ENCODE data around the gene CLEC10A. TPM values are rescaled to one million over a fixed set of nuclear protein-coding genes. Genes with fewer than 3 reads are reported as not detected.

Gene CLEC10A
- total and polyA plus RNA-seq, 5 experiments from 2014 or later: 0.13 to 0.93 (median 0.49) TPM; not detected in 2

DNA sequence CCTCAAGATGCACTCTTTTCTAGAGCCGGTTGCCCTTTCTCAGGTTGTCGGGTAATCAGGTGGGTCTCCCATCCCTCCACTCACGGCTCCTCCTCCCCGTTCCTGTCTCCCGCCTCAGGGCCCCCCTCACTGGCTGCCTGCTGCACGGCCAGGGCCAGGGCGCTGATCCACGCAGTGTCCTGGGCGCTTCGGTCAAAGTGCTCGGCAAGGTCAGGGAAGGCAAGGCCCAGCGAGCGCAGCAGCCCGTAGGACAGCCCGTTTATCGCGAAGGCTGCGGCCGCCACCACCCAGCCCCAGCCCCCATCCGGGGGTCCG lies 36.9 kb downstream of the CLEC10A start:
- H3K4me3 Mint-ChIP-seq: peak overlapping the region; percentile 74 to 91 (median 84)
- H3K36me3 Mint-ChIP-seq: no peaks in the 10 kb centered on the region
- H3K9me3 Mint-ChIP-seq: no peaks in the 10 kb centered on the region
- POLR2A ChIA-PET: interaction anchor here (0.8 to 7.1 kb wide), 7 partner anchors 7 to 442 kb away, joined by 3 to 83 read pairs (median 3); partner anchors contain the start of gene SLC16A13
- peaks cover 0 to 2% (median 0%) of the 10 kb centered on the region in 5 donors for H3K27me3 Mint-ChIP-seq
- peaks cover 27 to 56% (median 53%) of the 10 kb centered on the region in 4 donors for H3K4me1 Mint-ChIP-seq
- DNase-seq (no peak), ATAC-seq (peak in 1 of 2 donors; percentile 10)
- H3K27ac Mint-ChIP-seq: peak overlapping the region in 9 of 10 donors; percentile 53 to 95 (median 74)

DNA sequence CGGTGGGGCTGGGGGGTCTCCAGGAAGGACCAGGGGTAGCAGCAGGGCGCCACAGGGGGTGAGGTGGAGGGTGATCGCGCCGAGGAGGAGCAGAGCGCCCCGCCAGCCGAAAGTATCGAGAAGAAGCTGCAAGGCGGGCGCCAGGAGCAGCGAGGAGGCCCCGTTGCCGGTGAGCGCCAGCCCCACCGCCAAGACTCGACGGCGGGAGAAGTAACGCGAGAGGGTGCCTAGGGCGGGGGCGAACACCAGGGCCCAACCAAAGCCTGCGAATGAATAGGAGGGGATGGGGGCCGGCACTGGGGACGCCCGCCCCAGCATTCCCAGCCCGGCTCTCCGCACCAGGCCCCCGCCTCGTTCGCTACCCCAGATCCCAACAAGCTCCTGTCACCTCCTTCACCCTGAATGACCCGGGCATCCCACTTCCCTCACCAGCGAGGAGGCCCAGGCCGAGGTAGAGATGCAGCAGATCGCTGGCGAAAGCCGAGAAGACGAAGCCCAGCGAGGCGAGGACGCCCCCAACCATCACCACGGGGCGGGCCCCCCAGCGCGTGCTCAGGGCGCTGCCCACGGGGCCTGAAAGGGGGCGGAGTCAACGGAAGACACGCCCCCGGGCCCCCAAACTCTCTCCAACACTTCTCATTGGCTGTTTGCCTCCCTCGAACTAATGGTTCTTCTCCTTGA lies 37.4 kb downstream of the CLEC10A start:
- DNase-seq: peak; percentile 31 to 73 (median 57)
- H3K4me1 Mint-ChIP-seq: peaks cover 27 to 58% (median 57%) of the 10 kb centered on the region in 4 donors

DNA sequence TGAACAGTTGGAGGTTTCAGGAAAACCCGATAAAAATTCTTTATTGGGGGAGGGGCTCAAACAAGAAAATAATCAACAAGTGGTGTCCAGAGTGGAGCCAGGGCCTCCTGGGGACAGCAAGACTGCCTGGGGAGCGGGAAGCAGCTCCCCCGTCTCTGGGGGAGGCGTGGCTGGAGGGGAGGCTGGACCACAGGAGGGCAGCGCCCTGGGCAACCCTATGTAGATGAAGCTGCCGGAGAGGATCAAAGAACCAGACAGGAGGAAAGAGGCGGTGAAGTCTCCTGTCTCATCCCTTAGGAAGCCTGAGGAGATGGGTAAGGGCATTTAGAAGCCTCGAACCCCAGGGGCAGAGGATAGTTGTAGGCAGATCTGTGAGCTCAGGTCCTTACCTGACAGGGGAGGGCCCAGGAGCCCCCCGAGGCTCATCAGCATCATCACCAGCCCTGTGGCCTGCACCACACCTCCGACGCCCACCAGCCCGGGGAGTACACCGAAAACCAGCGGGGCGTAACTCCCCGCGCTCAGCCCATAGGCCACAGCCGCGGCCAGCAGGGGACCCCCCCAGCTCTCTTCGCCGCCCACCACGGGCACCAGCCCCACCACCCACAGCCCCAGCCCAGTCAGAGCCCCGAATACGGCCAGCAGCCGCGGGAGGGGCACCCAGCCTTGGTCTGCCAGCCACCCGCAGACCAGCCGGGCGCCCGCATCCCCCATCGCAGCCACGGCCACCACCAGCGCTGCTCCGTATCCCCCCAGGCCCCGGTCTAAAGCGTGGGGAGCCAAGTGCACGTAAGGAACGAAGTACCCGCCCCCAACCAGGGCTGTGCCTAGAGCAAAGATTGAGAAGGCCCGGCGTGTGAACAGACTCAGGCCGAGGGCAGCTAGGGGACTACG lies 38.2 kb downstream of the CLEC10A start:
- Mint-ChIP-seq H3K27me3 (peaks cover 0 to 2% (median 0%) of the 10 kb centered on the region in 5 donors), H3K4me3 (peak overlapping the region; percentile 74 to 91 (median 84)), H3K27ac (peak overlapping the region; percentile 70 to 98 (median 93)), H3K4me1 (peaks cover 27 to 59% (median 53%) of the 10 kb centered on the region in 4 donors), H3K9me3 (no peaks in the 10 kb centered on the region), H3K36me3 (no peaks in the 10 kb centered on the region)
- ATAC-seq: peak; percentile 37 to 41
- POLR2A ChIA-PET: interaction anchor here (0.6 to 7.1 kb wide), 8 partner anchors 20 to 1197 kb away, joined by 3 to 83 read pairs (median 4); a partner anchor contains a TSS
- DNase-seq: peak in 2 of 10 donors; percentile 35 to 40

More for the DNA sequence above, 37.4 kb downstream of the CLEC10A start:
- Mint-ChIP-seq H3K4me3 (peak overlapping the region; percentile 74 to 91 (median 84)), H3K36me3 (no peaks in the 10 kb centered on the region), H3K27ac (peak overlapping the region; percentile 63 to 98 (median 93)), H3K9me3 (no peaks in the 10 kb centered on the region), H3K27me3 (peaks cover 0 to 2% (median 0%) of the 10 kb centered on the region in 5 donors)
- POLR2A ChIA-PET: interaction anchor here (0.8 to 7.1 kb wide), 10 partner anchors 7 to 443 kb away, joined by 3 to 83 read pairs (median 3); partner anchors contain the start of gene SLC16A13
- peak; percentile 35 to 49 for ATAC-seq

DNA sequence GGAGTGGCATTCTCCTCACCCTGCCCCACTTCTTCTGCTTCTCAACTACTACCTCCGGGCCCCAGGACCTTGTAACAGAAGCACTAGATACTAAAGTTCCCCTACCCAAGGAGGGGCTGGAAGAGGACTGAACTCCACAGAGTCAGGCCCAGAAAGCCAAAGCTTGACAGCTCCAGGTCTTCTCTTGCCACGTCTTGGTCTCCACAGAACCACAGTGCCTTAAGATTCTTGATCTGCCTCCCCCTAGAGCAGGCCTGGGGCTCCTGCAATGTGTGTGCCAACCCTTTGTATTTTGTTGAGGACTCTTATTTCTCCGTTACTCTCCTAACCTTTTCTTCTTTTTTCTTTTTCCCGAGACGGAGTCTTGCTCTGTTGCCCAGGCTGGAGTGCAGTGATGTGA lies 40.2 kb downstream of the CLEC10A start:
- Mint-ChIP-seq H3K4me3 (peak overlapping the region in 4 of 10 donors; percentile 4 to 45 (median 27)), H3K9me3 (no peaks in the 10 kb centered on the region), H3K27ac (peak overlapping the region in 9 of 10 donors; percentile 26 to 89 (median 81)), H3K4me1 (peaks cover 33 to 61% (median 58%) of the 10 kb centered on the region in 4 donors), H3K36me3 (no peaks in the 10 kb centered on the region), H3K27me3 (no peaks in the 10 kb centered on the region)
- POLR2A ChIA-PET: interaction anchor here (0.7 to 1.4 kb wide), 3 partner anchors 20 to 649 kb away, joined by 3 to 7 read pairs (median 6); partner anchors contain the start of gene RNASEK
- DNase-seq: peak in 1 of 10 donors; percentile 10
- ATAC-seq: no peak

DNA sequence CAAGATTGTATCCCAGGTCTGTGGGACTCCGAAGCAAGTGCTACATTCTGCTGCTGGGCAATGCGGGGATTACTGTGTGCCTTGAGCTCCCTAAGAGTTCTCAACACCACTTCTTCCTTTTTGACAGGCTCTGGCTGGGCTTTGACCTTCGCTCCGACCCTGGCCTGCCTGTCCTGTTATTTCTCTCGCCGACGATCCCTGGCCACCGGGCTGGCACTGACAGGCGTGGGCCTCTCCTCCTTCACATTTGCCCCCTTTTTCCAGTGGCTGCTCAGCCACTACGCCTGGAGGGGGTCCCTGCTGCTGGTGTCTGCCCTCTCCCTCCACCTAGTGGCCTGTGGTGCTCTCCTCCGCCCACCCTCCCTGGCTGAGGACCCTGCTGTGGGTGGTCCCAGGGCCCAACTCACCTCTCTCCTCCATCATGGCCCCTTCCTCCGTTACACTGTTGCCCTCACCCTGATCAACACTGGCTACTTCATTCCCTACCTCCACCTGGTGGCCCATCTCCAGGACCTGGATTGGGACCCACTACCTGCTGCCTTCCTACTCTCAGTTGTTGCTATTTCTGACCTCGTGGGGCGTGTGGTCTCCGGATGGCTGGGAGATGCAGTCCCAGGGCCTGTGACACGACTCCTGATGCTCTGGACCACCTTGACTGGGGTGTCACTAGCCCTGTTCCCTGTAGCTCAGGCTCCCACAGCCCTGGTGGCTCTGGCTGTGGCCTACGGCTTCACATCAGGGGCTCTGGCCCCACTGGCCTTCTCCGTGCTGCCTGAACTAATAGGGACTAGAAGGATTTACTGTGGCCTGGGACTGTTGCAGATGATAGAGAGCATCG lies 41.8 kb downstream of the CLEC10A start:
- Mint-ChIP-seq H3K36me3 (peaks cover 0 to 1% (median 0%) of the 10 kb centered on the region in 3 donors), H3K4me3 (peak overlapping the region in 7 of 10 donors; percentile 2 to 69 (median 50)), H3K27me3 (no peaks in the 10 kb centered on the region), H3K9me3 (no peaks in the 10 kb centered on the region), H3K27ac (peak overlapping the region in 5 of 10 donors; percentile 33 to 86 (median 54)), H3K4me1 (peaks cover 32 to 72% (median 61%) of the 10 kb centered on the region in 4 donors)
- ATAC-seq (no peak), DNase-seq (no peak)
- POLR2A ChIA-PET: interaction anchor here (0.6 to 3.4 kb wide), 4 partner anchors 16 to 279 kb away, joined by 4 to 81 read pairs (median 6); partner anchors contain the start of genes BCL6B and RNASEK

DNA sequence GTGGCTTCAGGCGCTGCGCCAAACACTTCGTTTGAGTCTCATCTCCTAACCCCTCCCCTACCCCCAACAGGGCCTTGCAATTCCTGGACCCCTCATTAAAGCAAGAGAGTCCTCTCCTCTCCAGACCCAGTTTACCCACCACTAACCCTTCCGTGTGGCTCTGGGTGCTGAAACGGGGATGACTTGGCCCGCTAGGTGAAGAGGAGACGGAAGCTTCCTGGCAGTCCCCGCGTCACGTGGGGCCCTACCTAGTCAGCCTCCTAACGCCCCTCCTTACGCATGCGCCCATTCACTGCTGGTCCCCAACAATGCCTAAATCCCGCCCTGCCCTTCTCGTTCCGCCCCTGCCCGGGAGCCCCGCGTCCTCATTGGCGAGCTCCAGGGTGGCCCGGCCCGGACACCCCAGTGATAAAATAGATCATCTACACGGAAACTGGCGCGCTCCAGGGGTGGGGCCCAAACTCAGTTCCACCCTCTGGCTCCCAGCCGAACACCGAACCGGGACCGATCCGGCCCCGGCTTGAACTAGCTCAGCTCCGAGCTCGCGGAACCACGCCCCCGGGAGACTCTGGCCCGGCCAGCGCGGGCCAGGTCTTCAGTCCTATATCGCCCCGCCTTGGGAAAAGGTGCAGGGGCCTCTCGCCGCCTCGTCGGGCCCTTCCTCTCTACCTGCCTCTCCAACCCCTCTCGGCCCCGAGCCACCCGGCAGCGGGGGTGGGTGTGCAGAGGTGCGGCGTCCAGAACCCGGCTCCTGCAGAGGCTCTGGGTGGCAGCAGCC lies 44.3 kb downstream of the CLEC10A start, which contains the start of gene SLC16A13:
SLC16A13 (plus strand) TSS at position 425 of the 778 bp plus-strand sequence. CDS start 368 bp downstream, outside the sequence.
- ATAC-seq (peak; percentile 88 to 91), DNase-seq (peak; percentile 93 to 99 (median 96))
- Mint-ChIP-seq H3K4me1 (peaks cover 30 to 71% (median 67%) of the 10 kb centered on the region in 4 donors), H3K27me3 (no peaks in the 10 kb centered on the region), H3K9me3 (no peaks in the 10 kb centered on the region), H3K4me3 (peak within 1 kb of the TSS; percentile 91 to 97 (median 94)), H3K36me3 (peaks cover 0 to 1% (median 0%) of the 10 kb centered on the region in 3 donors), H3K27ac (peak within 1 kb of the TSS; percentile 97 to 99 (median 98))
- POLR2A ChIA-PET: interaction anchor here (0.7 to 3.4 kb wide), 20 partner anchors 10 to 1451 kb away, joined by 3 to 81 read pairs (median 4); partner anchors contain the start of genes ASGR1, BCL6B, C17orf100 and FXR2

DNA sequence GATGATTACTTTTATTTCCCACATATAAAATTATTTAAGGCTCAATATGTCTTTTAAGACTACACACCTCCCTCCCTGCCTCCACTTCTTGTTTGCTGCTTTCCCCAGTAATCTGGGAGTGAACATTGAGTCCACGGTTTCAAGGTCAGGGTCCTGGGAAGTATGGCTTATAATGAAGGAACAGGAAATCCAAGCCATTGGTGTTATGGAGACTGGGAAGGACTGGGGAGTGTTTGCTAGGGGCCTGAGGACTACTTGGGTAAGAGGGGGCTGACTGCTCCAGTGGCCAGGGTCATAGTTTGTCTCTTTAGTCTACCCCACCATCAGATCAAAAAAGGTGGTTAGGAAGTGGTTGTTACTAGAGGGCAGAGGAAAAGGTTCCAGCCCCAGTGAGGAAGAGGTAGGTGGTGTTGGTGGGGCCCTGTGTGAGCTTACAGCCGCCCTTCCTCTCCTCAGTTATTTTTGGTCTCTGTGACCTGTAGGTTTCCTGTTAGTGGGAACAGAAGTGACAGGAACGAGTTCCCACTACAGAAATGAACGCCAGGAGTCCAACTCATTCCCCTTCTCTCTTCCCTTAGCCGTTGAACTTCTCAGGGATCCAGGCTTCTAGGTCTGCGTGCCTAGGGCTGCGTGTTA lies 45.0 kb downstream of the CLEC10A start:
- Mint-ChIP-seq H3K9me3 (no peaks in the 10 kb centered on the region), H3K27ac (peak overlapping the region; percentile 97 to 99 (median 98)), H3K36me3 (peaks cover 0 to 1% (median 0%) of the 10 kb centered on the region in 3 donors), H3K4me1 (peaks cover 36 to 78% (median 71%) of the 10 kb centered on the region in 4 donors), H3K27me3 (no peaks in the 10 kb centered on the region), H3K4me3 (peak overlapping the region; percentile 91 to 97 (median 94))
- POLR2A ChIA-PET: interaction anchor here (0.7 to 3.4 kb wide), 19 partner anchors 10 to 1451 kb away, joined by 3 to 81 read pairs (median 4); partner anchors contain the start of genes ASGR1, BCL6B, C17orf100 and FXR2
- ATAC-seq (peak; percentile 50 to 54), DNase-seq (peak in 6 of 10 donors; percentile 32 to 68 (median 54))

DNA sequence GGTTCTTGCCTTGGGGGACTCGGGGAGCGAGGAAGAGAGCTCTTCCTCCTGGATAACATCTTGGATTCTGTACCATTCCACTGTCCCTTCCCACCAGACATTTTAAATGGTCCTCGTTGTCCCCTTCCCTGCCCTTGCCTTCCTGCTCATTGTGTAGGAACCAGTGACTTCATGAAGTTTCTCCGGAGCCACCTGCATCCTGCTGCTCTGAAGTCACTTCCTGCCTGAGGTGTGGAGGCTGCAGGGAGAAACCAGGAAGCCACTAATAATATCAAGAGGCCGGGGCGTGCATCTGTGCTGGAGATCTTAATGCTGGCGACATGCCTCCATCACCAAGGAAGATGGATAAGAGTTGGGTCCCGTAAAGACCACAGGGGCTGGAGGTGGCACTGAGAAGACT lies 50.4 kb downstream of the CLEC10A start:
- H3K9me3 Mint-ChIP-seq: no peaks in the 10 kb centered on the region
- H3K27me3 Mint-ChIP-seq: no peaks in the 10 kb centered on the region
- H3K36me3 Mint-ChIP-seq: peaks cover 0 to 1% (median 0%) of the 10 kb centered on the region in 3 donors
- POLR2A ChIA-PET: interaction anchor here (0.6 kb wide), 1 partner anchor 13 kb away, joined by 3 read pairs; no protein-coding TSS in a partner anchor
- DNase-seq (peak in 2 of 10 donors; percentile 30 to 38), ATAC-seq (peak; percentile 56 to 68)
- peak overlapping the region; percentile 73 to 91 (median 79) for H3K27ac Mint-ChIP-seq
- peaks cover 28 to 53% (median 51%) of the 10 kb centered on the region in 4 donors for H3K4me1 Mint-ChIP-seq
- peak overlapping the region; percentile 49 to 84 (median 74) for H3K4me3 Mint-ChIP-seq

DNA sequence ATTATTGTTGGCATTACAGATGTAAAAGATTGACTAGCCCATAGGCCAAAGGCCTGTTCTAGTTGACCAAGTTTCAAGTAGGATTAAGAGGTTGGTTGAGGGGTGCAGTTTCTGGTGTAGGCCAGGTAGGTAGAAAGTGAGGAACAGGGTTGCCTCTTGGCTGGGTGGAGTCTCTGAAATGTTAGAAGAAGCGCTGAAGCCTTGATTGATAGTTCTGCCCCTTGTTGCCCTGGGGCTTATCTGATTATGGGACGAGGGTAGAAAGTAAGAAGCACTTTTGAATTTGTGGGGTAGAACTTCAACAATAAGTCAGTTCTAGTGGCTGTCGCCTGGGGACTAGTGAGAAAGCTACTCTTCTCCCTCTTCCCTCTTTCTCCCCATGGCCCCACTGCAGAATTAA lies 51.0 kb downstream of the CLEC10A start:
- H3K9me3 Mint-ChIP-seq: no peaks in the 10 kb centered on the region
- no peaks in the 10 kb centered on the region for H3K27me3 Mint-ChIP-seq

DNA sequence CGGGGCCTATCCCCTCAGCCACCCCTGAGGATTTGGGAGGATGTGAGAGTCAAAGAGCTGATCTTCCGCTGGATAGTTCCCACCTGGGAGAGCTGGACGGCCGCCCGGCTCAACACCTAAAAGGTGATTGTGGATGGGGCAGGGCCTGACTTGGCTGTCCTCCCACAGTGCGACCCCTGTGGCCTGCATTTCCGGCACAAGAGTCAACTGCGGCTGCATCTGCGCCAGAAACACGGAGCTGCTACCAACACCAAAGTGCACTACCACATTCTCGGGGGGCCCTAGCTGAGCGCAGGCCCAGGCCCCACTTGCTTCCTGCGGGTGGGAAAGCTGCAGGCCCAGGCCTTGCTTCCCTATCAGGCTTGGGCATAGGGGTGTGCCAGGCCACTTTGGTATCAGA lies 52.7 kb downstream of the CLEC10A start:
- POLR2A ChIA-PET: interaction anchor here (3.0 to 10.3 kb wide), 2 partner anchors 9 to 11 kb away, joined by 9 to 81 read pairs; partner anchors contain the start of gene SLC16A13
- H3K4me1 Mint-ChIP-seq: peaks cover 34 to 61% (median 54%) of the 10 kb centered on the region in 4 donors
- H3K4me3 Mint-ChIP-seq: no peak overlapping the region

More for the DNA sequence above, 51.0 kb downstream of the CLEC10A start:
- peak overlapping the region in 9 of 10 donors; percentile 27 to 85 (median 76) for H3K27ac Mint-ChIP-seq
- ATAC-seq (no peak), DNase-seq (no peak)
- POLR2A ChIA-PET: interaction anchor here (0.6 kb wide), 1 partner anchor 142 kb away, joined by 5 read pairs; no protein-coding TSS in a partner anchor
- peaks cover 0 to 1% (median 0%) of the 10 kb centered on the region in 3 donors for H3K36me3 Mint-ChIP-seq
- H3K4me3 Mint-ChIP-seq: peak overlapping the region in 9 of 10 donors; percentile 2 to 81 (median 50)
- H3K4me1 Mint-ChIP-seq: peaks cover 29 to 54% (median 50%) of the 10 kb centered on the region in 4 donors

More for the DNA sequence above, 52.7 kb downstream of the CLEC10A start:
- peak in 1 of 10 donors; percentile 50 for DNase-seq
- Mint-ChIP-seq H3K9me3 (no peaks in the 10 kb centered on the region), H3K27me3 (peaks cover 0 to 10% (median 0%) of the 10 kb centered on the region in 5 donors), H3K27ac (peak overlapping the region in 1 of 10 donors; percentile 22), H3K36me3 (no peaks in the 10 kb centered on the region)
- no peak for ATAC-seq

Measured in naive thymus-derived CD8-positive, alpha-beta T cell (primary cell).